Endothelial cell of hepatic sinusoid (primary cell): Measurements from ENCODE around the gene ERN1.

Source experiments
- in situ Hi-C: cut with HindIII; loops from 2 replicates; pipeline ENCODE4 v1.10.0; 2017; ENCODE audit warnings: low sequenced_read_pairs

The ERN1 gene

GRCh38 chr17:63998721-63999679 is 130.9 kb downstream of the ERN1 start:
- in situ Hi-C loops = no loop called here

GRCh38 chr17:63998050-63998720 is 131.8 kb downstream of the ERN1 start, which contains the start of gene PRR29:
Gene PRR29 (plus strand): TSS chr17:63998351. CDS start chr17:63998365, 14 bp downstream.
- in situ Hi-C loops = no loop called here

GRCh38 chr17:63997341-63998048 is 132.4 kb downstream of the ERN1 start:
- in situ Hi-C loops = no loop called here

GRCh38 chr17:63996430-63997182 is 133.3 kb downstream of the ERN1 start:
- in situ Hi-C loops = no loop called here

- in situ Hi-C loops = no loop called here
Observed at GRCh38 chr17:63995626-63996025, 134.3 kb downstream of the ERN1 start.

DNA sequence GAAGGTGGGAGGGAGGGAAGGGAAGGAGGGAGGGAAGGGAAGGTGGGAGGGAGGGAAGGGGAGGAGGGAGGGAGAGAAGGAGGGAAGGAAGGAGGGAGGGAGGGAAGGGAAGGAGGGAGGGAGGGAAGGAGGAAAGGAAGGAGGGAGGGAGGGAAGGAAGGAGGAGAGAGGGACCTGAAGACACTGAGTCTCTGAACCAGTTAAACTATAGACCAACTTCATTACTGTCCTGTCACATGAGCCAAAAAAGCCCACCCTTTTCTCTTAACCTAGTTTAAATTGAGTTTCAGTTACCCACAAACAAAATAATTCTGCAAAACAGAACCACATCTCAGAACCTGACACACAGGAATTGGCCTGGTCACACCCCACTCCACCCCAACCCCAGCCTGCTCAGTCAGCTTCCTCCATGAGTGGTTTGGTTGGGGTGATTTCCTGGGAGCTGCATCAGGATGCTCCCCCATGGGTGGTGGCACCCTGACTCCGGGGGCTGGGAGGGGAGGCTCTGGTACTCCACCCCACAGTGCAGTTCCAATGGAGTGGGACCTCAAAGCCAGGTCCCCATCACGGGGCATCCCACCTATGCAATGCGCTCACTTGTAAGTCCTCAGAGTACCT is 136.5 kb downstream of the ERN1 start:
- in situ Hi-C loops = loop anchor here (5.0 kb wide), 1 partner anchor 66 kb away; no protein-coding TSS in a partner anchor

DNA sequence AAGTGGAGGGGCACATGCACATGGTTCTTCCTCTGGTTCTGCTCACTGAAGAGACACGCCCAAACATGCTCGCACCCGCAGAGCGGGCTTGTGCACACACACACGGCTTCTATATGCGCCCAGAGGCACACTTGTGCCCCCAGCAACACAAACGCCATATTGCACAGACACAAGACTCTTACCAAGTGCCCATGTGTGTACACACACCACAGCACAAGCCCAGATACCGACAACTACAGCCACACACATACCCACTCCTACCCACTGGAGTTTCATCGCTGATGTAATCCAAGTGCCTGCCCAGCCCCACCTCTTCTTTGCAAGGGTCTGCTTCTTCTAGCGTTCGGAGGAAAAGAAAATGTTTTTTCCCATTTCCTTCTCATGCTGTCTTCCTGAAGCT is 138.3 kb downstream of the ERN1 start:
- in situ Hi-C loops = loop anchor here (5.0 kb wide), 1 partner anchor 64 kb away; no protein-coding TSS in a partner anchor

DNA sequence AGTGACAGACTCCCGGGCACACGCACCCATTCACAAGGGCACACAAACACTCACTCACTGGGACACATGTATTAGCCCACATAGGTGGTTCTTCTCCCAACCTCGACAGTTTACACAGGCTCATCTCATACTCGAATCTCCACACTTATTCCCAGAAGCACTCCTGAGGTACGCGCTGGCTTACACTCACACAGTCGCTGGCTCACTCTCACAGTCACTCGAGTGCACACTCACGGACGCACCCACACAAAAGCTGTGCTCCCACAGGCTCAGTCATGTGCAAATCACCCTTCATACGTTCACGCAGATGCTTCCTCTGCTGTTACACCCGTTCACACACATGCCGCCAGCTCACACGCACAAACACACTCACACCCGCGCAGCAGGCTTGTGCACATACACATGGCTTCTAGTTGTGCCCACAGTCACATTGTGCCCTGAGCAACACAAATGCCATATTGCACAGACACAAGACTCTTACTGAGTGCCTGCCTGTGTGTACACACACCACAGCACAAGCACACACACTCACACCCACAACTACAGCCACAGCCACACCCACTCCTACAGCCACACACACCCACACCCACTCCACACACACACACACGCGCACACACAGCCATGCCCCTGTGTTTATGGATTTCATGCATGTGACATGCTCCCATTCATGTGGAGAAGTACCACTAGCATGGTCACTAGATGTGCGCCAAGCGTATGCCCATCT is 140.2 kb downstream of the ERN1 start:
- in situ Hi-C loops = loop anchor here (5.0 kb wide), 1 partner anchor 62 kb away; no protein-coding TSS in a partner anchor
